Fibroblast of lung (primary cell): ENCODE results near the gene VRK1. TPM values are rescaled to one million over a fixed set of nuclear protein-coding genes. Genes with fewer than 3 reads are reported as not detected.

Source experiments
- DNase-seq, 2 donors: peaks; one replicate each; pipeline versions ENCODE4 v3.0.0 to v3.0.0-alpha.2; 2010; ENCODE audit warnings: low read depth in 2 of 2
- H2AFZ ChIP-seq: 2 replicates; pipeline ENCODE4 v1.5.1; 2012; ENCODE audit warnings: low read length, control low read depth, inconsistent platforms
- H3K27ac ChIP-seq: 2 replicates; pipeline ENCODE4 v1.5.1; 2011; ENCODE audit warnings: low read length, control low read depth; ENCODE audit not compliant: insufficient read depth
- H3K27me3 ChIP-seq: 2 replicates; pipeline ENCODE4 v1.5.1; 2011; ENCODE audit warnings: mild to moderate bottlenecking, low read length; ENCODE audit not compliant: control insufficient read depth, insufficient read depth
- H3K36me3 ChIP-seq: 2 replicates; pipeline ENCODE4 v1.5.1; 2011; ENCODE audit warnings: low read length; ENCODE audit not compliant: control insufficient read depth, insufficient read depth
- H3K4me1 ChIP-seq: 2 replicates; pipeline ENCODE4 v1.5.1; 2011; ENCODE audit warnings: low read length; ENCODE audit not compliant: control insufficient read depth, insufficient read depth; ENCODE audit errors: extremely low read depth
- H3K4me2 ChIP-seq: 2 replicates; pipeline ENCODE4 v1.5.1; 2011; ENCODE audit warnings: low read length, control low read depth; ENCODE audit not compliant: insufficient read depth; ENCODE audit errors: extremely low read depth
- H3K4me3 ChIP-seq, 4 experiments: fragments of 200-600 bp in 1 of 4; sonication (generic) in 1 of 4; replicated peaks in 1 of 4; 2 replicates each; pipeline ENCODE4 v1.5.1; 2011 to 2016; ENCODE audit warnings: low read length in 4 of 4, low read depth in 3 of 4, mild to moderate bottlenecking in 3 of 4, control low read depth in 2 of 4, inconsistent platforms in 1 of 4, mixed read lengths in 1 of 4; ENCODE audit not compliant: insufficient read depth in 1 of 4; ENCODE audit errors: control extremely low read depth in 1 of 4
- H3K79me2 ChIP-seq: 2 replicates; pipeline ENCODE4 v1.5.1; 2012; ENCODE audit warnings: mild to moderate bottlenecking, low read length, inconsistent platforms; ENCODE audit not compliant: control insufficient read depth, insufficient read depth
- H3K9ac ChIP-seq: 2 replicates; pipeline ENCODE4 v1.5.1; 2011; ENCODE audit warnings: mild to moderate bottlenecking, low read length, control low read depth; ENCODE audit not compliant: insufficient read depth
- H3K9me3 ChIP-seq: 2 replicates; pipeline ENCODE4 v1.5.1; 2012; ENCODE audit warnings: low read depth, low read length; ENCODE audit not compliant: control insufficient read depth, insufficient read depth
- H4K20me1 ChIP-seq: 2 replicates; pipeline ENCODE4 v1.5.1; 2011; ENCODE audit warnings: low read length; ENCODE audit not compliant: control insufficient read depth, insufficient read depth; ENCODE audit errors: extremely low read depth
- CTCF ChIP-seq, 2 donors: IDR thresholded peaks in 1 of 2; conservative IDR thresholded peaks in 1 of 2; 1 replicate in 1 of 2; 2 replicates in 1 of 2; pipeline ENCODE4 v1.5.1; 2011 to 2012; ENCODE audit warnings: low read length in 2 of 2, control low read depth in 1 of 2, inconsistent platforms in 1 of 2, low read depth in 1 of 2, mild to moderate bottlenecking in 1 of 2
- EZH2 ChIP-seq: IDR thresholded peaks from 2 replicates; pipeline ENCODE4 v1.5.1; 2012; ENCODE audit warnings: low read length, control low read depth, mild to moderate bottlenecking; ENCODE audit errors: missing control alignments
- polyA plus RNA-seq, 2 donors: library from polyadenylated mRNA; depleted of rRNA in 1 of 2; stranded (reverse) in 1 of 2; unstranded in 1 of 2; fragments of >200 nt; gene quantifications; 2 replicates each; pipeline ENCODE4 v1.2.1, GENCODE V29; 2011 to 2012; ENCODE audit warnings: missing spikeins in 1 of 2
- total RNA-seq: library from RNA; depleted of rRNA; stranded (reverse); fragments of >200 nt; gene quantifications from 2 replicates; pipeline ENCODE4 v1.2.1, GENCODE V29; 2014

Gene VRK1
- total and polyA plus RNA-seq, 2 donors (not counting 1 experiment from before 2014, with no cell fraction given), result 11.5 to 24.9 TPM

- no peaks in the 10 kb centered on the region for H4K20me1 ChIP-seq
- H3K27me3 ChIP-seq, result no peaks in the 10 kb centered on the region
- H3K27ac ChIP-seq, result no peak overlapping the region
- no peaks in the 10 kb centered on the region for H3K4me1 ChIP-seq
- TF ChIP-seq EZH2 (no peak), CTCF (conservative IDR thresholded peaks at IDR 0.05 in 1 of 2, IDR thresholded peaks at IDR 0.05 in 1 of 2; ENCODE audit: low read depth in 1 of 2, low read length in 2 of 2) (no peak)
- no peaks in the 10 kb centered on the region for H3K36me3 ChIP-seq
- no peak overlapping the region for H3K9ac ChIP-seq
- H3K9me3 ChIP-seq, result no peaks in the 10 kb centered on the region
- no peak overlapping the region for H2AFZ ChIP-seq
- no peaks in the 10 kb centered on the region for H3K79me2 ChIP-seq
- no peak overlapping the region for H3K4me2 ChIP-seq
- no peak for DNase-seq
- H3K4me3 ChIP-seq, result no peak overlapping the region
Measured at GRCh38 chr14:96897184-96897583, 100.0 kb downstream of the VRK1 start.

- no peak overlapping the region for H3K4me3 ChIP-seq
- H3K36me3 ChIP-seq, result no peaks in the 10 kb centered on the region
- no peaks in the 10 kb centered on the region for H3K27me3 ChIP-seq
- H3K79me2 ChIP-seq, result no peaks in the 10 kb centered on the region
- no peak overlapping the region for H3K27ac ChIP-seq
- no peak overlapping the region for H3K4me2 ChIP-seq
- no peak for DNase-seq
- H3K9me3 ChIP-seq, result no peaks in the 10 kb centered on the region
- no peak overlapping the region for H3K9ac ChIP-seq
- H4K20me1 ChIP-seq, result no peaks in the 10 kb centered on the region
- TF ChIP-seq EZH2 (no peak), CTCF (conservative IDR thresholded peaks at IDR 0.05 in 1 of 2, IDR thresholded peaks at IDR 0.05 in 1 of 2; ENCODE audit: low read depth in 1 of 2, low read length in 2 of 2) (no peak)
- H3K4me1 ChIP-seq, result no peaks in the 10 kb centered on the region
- H2AFZ ChIP-seq, result no peak overlapping the region
Measured at GRCh38 chr14:96901227-96901626, 104.0 kb downstream of the VRK1 start.

GRCh38 chr14:96902004-96902403, 104.8 kb downstream of the VRK1 start:
- H2AFZ ChIP-seq, result no peak overlapping the region
- no peak overlapping the region for H3K4me3 ChIP-seq
- no peaks in the 10 kb centered on the region for H3K9me3 ChIP-seq
- no peak overlapping the region for H3K9ac ChIP-seq
- no peaks in the 10 kb centered on the region for H3K79me2 ChIP-seq
- no peaks in the 10 kb centered on the region for H3K4me1 ChIP-seq
- no peak for DNase-seq
- TF ChIP-seq EZH2 (no peak), CTCF (conservative IDR thresholded peaks at IDR 0.05 in 1 of 2, IDR thresholded peaks at IDR 0.05 in 1 of 2; ENCODE audit: low read depth in 1 of 2, low read length in 2 of 2) (no peak)
- H3K27me3 ChIP-seq, result no peaks in the 10 kb centered on the region
- H3K4me2 ChIP-seq, result no peak overlapping the region
- H4K20me1 ChIP-seq, result no peaks in the 10 kb centered on the region
- H3K27ac ChIP-seq, result no peak overlapping the region
- H3K36me3 ChIP-seq, result no peaks in the 10 kb centered on the region
